ENCODE results near the gene CYFIP1.

DNA sequence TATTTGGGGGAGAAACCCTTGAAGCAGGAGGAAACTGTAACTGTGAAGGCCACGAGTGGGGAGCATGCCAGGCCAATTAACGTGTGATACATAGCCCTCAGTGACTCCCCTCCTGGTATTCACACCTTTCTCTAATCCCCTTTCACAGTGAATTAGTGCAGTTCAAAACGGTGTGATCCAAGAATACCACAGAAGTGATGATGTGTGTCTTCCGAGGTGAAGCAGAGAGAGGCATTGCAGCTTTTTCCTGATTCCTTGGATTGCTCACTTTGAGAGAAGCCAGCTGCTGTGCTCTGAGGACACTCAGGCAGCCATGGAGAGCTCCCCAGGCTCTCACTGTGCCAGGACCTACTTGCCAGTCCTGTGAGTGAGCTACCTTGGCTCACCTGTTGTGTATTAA lies 124.4 kb downstream of the CYFIP1 start:
- no peak for TF ChIP-seq LARP7 (IDR thresholded peaks at IDR 0.05)
- TF ChIP-seq MYC (IDR thresholded peaks at IDR 0.05; ENCODE audit: low read depth, low read length) = no peak
- no peak for TF ChIP-seq MYC (CRISPR knock-in tag; IDR thresholded peaks at IDR 0.05; ENCODE audit: borderline replicate concordance, low read depth)
- TF ChIP-seq KLF16 (IDR thresholded peaks at IDR 0.05) = no peak

Data from K562 (cell line).